B cell (primary cell): Measurements from ENCODE around the gene BZW1. TPM values are rescaled to one million over a fixed set of nuclear protein-coding genes. Genes with fewer than 3 reads are reported as not detected.

Experiments used
- ATAC-seq: fragments of 200-7000 bp; cut with Tn5 transposase; one replicate; pipeline ENCODE4 v1.10.0; 2021; ENCODE audit warnings: low read depth, mild to moderate bottlenecking, moderate number of reproducible peaks, moderate library complexity
- CTCF ChIA-PET: fragments of 350-600 bp; sonication (Branson Sonifier 250); formaldehyde crosslinking; loops from one replicate; lab custom pipeline; 2021; ENCODE audit warnings: antibody characterized with exemption, inconsistent platforms; lab: Charles Lee
- POLR2A ChIA-PET: fragments of 350-600 bp; sonication (Branson Sonifier 250); formaldehyde crosslinking; loops from one replicate; lab custom pipeline; 2021; ENCODE audit warnings: antibody characterized with exemption; lab: Charles Lee
- DNase-seq: peaks from one replicate; pipeline ENCODE4 v3.0.0; 2013
- H2AFZ ChIP-seq: 2 replicates; pipeline ENCODE4 v1.6.1; 2012; ENCODE audit warnings: mild to moderate bottlenecking, low read depth, low read length; ENCODE audit not compliant: insufficient read depth, poor library complexity, severe bottlenecking
- H3K27ac ChIP-seq, 2 donors: 1 replicate in 1 of 2; 2 replicates in 1 of 2; pipeline ENCODE4 v1.5.1; 2012 to 2013; ENCODE audit warnings: low read length in 2 of 2, mild to moderate bottlenecking in 2 of 2, moderate library complexity in 1 of 2
- H3K27me3 ChIP-seq, 4 experiments: fragments of 200-600 bp in 1 of 4; sonication (generic) in 1 of 4; replicated peaks in 1 of 4; 1 replicate in 2 of 4; 2 replicates in 2 of 4; pipeline versions ENCODE4 v1.6.1 to v1.7.0; 2013 to 2016; ENCODE audit warnings: low read length in 3 of 4, mild to moderate bottlenecking in 2 of 4, mixed read lengths in 1 of 4, moderate library complexity in 1 of 4; ENCODE audit not compliant: insufficient read depth in 4 of 4, control insufficient read depth in 3 of 4; ENCODE audit errors: control extremely low read depth in 1 of 4
- H3K36me3 ChIP-seq, 2 experiments: replicated peaks in 1 of 2; 1 replicate in 1 of 2; 2 replicates in 1 of 2; pipeline versions ENCODE4 v1.6.1 to v1.7.1; 2013; ENCODE audit warnings: low read length in 1 of 2; ENCODE audit not compliant: insufficient read depth in 2 of 2, control insufficient read depth in 1 of 2; ENCODE audit errors: control extremely low read depth in 1 of 2, extremely low read depth in 1 of 2
- H3K4me1 ChIP-seq, 2 donors: fragments of 200-600 bp in 1 of 2; sonication (generic) in 1 of 2; 1 replicate in 1 of 2; 2 replicates in 1 of 2; pipeline versions ENCODE4 v1.5.1 to v1.6.1; 2013 to 2017; ENCODE audit warnings: low read length in 2 of 2; ENCODE audit not compliant: control insufficient read depth in 2 of 2, insufficient read depth in 2 of 2
- H3K4me2 ChIP-seq: replicated peaks from 2 replicates; pipeline ENCODE3; 2012; ENCODE audit warnings: mild to moderate bottlenecking, low read depth, low read length; ENCODE audit not compliant: poor library complexity, severe bottlenecking
- H3K4me3 ChIP-seq, 5 experiments: fragments of 200-600 bp in 1 of 5; sonication (generic) in 1 of 5; 1 replicate in 3 of 5; 2 replicates in 2 of 5; pipeline versions ENCODE4 v1.5.1 to v1.7.0; 2011 to 2016; ENCODE audit warnings: low read length in 4 of 5, mild to moderate bottlenecking in 4 of 5, low read depth in 2 of 5, control low read depth in 1 of 5, moderate library complexity in 1 of 5; ENCODE audit not compliant: insufficient read depth in 1 of 5; ENCODE audit errors: control extremely low read depth in 1 of 5, extremely low read depth in 1 of 5
- H3K79me2 ChIP-seq: fragments of 200-600 bp; sonication (generic); one replicate; pipeline ENCODE4 v1.6.0; 2016; ENCODE audit warnings: low read length; ENCODE audit not compliant: control insufficient read depth, insufficient read depth
- H3K9ac ChIP-seq: fragments of 200-600 bp; sonication (generic); 2 replicates; pipeline ENCODE4 v1.6.1; 2017; ENCODE audit warnings: mild to moderate bottlenecking, low read length, moderate library complexity
- H3K9me3 ChIP-seq, 3 donors: one replicate each; pipeline versions ENCODE4 v1.6.1 to v1.7.1; 2013; ENCODE audit warnings: low read length in 2 of 3; ENCODE audit not compliant: control insufficient read depth in 2 of 3, insufficient read depth in 1 of 3; ENCODE audit errors: control extremely low read depth in 1 of 3
- H4K20me1 ChIP-seq: 2 replicates; pipeline ENCODE4 v1.6.0; 2012; ENCODE audit warnings: mild to moderate bottlenecking, low read length; ENCODE audit not compliant: insufficient read depth, control insufficient read depth, poor library complexity, severe bottlenecking
- H3K27ac Mint-ChIP-seq: one replicate; pipeline ENCODE4 v1.8.0; 2021; ENCODE audit warnings: mixed read lengths
- H3K27me3 Mint-ChIP-seq: one replicate; pipeline ENCODE4 v1.8.0; 2021; ENCODE audit warnings: mixed read lengths
- H3K4me1 Mint-ChIP-seq: one replicate; pipeline ENCODE4 v1.8.0; 2021; ENCODE audit warnings: mixed read lengths
- H3K4me3 Mint-ChIP-seq: one replicate; pipeline ENCODE4 v1.8.0; 2021; ENCODE audit warnings: mixed read lengths
- H3K9me3 Mint-ChIP-seq: one replicate; pipeline ENCODE4 v1.8.0; 2022; ENCODE audit warnings: mixed read lengths; ENCODE audit not compliant: insufficient read depth
- EZH2 ChIP-seq: IDR thresholded peaks from 2 replicates; pipeline ENCODE4 v1.6.1; 2012; ENCODE audit warnings: borderline replicate concordance, low read depth, mild to moderate bottlenecking, moderate library complexity, low read length; ENCODE audit not compliant: insufficient read depth, poor library complexity, severe bottlenecking
- WGBS: methylation state at CpG from one replicate; pipeline ENCODE4 v1.1.5; 2013; ENCODE audit warnings: missing lambda C conversion rate; ENCODE audit not compliant: insufficient coverage; 5-methylcytosine and 5-hydroxymethylcytosine counted together
- intact Hi-C: fragments of 100-400 bp; cut with micrococcal nuclease; formaldehyde crosslinking; loops from one replicate; pipeline ENCODE4 v1.10.0; 2022
- polyA plus RNA-seq: library from polyadenylated mRNA; depleted of rRNA; stranded (reverse); fragments of >200 nt; gene quantifications from 2 replicates; pipeline ENCODE4 v1.2.3, GENCODE V29; 2012
- total RNA-seq, 2 donors: library from RNA; stranded (reverse); fragments of 120-200 nt in 1 of 2; gene quantifications; 1 replicate in 1 of 2; 2 replicates in 1 of 2; pipeline versions ENCODE4 v1.2.3 to v1.2.4, GENCODE V29; 2013 to 2022
- TF ChIP-seq, protein P1 (sequence below): fragments of 200-600 bp; IDR thresholded peaks from one replicate; pipeline ENCODE4 v1.8.0; 2022; ENCODE audit warnings: antibody characterized with exemption, mild to moderate bottlenecking

Gene BZW1
- total and polyA plus RNA-seq, 2 donors (not counting 1 experiment from before 2014, with no cell fraction given), result 53.8 to 109 TPM

DNA sequence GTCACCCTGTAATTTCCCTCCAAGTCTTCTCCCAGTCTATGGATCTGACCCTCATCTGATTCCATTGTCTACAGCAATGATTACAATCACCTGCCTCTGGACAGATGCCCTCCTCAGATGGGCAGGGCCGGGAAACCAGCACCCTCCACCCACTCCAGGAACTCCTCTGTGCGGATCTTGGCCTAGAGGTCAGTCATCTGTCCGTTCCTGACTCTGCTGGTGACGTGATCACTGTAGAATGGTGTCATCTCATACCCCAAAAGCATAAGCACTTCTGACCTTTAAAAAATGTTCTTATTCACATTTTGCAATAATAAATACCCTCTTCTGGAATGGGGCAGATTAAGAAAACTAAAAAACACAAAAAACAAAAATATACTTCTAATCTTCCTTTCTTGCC, 29.5 kb upstream of the BZW1 start:
- H3K27me3 ChIP-seq, result peaks cover 0 to 4% (median 0%) of the 10 kb centered on the region in 4 experiments
- CTCF ChIA-PET, result no interaction called here
- H4K20me1 ChIP-seq, result no peaks in the 10 kb centered on the region
- TF ChIP-seq, protein P1, sequence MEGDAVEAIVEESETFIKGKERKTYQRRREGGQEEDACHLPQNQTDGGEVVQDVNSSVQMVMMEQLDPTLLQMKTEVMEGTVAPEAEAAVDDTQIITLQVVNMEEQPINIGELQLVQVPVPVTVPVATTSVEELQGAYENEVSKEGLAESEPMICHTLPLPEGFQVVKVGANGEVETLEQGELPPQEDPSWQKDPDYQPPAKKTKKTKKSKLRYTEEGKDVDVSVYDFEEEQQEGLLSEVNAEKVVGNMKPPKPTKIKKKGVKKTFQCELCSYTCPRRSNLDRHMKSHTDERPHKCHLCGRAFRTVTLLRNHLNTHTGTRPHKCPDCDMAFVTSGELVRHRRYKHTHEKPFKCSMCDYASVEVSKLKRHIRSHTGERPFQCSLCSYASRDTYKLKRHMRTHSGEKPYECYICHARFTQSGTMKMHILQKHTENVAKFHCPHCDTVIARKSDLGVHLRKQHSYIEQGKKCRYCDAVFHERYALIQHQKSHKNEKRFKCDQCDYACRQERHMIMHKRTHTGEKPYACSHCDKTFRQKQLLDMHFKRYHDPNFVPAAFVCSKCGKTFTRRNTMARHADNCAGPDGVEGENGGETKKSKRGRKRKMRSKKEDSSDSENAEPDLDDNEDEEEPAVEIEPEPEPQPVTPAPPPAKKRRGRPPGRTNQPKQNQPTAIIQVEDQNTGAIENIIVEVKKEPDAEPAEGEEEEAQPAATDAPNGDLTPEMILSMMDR, result no peak
- TF ChIP-seq EZH2, result no peak
- H2AFZ ChIP-seq, result no peak overlapping the region
- POLR2A ChIA-PET, result no interaction called here
- no peak for ATAC-seq
- no peaks in the 10 kb centered on the region for H3K4me1 ChIP-seq
- no peaks in the 10 kb centered on the region for H3K36me3 ChIP-seq
- intact Hi-C loops, result no loop called here
- H3K9me3 ChIP-seq, result no peaks in the 10 kb centered on the region
- H3K79me2 ChIP-seq, result no peaks in the 10 kb centered on the region
- H3K4me3 ChIP-seq, result no peak overlapping the region
- Mint-ChIP-seq H3K9me3 (no peaks in the 10 kb centered on the region), H3K4me1 (no peaks in the 10 kb centered on the region), H3K4me3 (no peak overlapping the region), H3K27me3 (peaks cover 12% of the 10 kb centered on the region), H3K27ac (no peak overlapping the region)
- H3K4me2 ChIP-seq, result no peak overlapping the region
- 82% methylated on average over 1 of the region's 4 CpGs for WGBS
- no peak overlapping the region for H3K9ac ChIP-seq
- no peak overlapping the region for H3K27ac ChIP-seq
- no peak for DNase-seq

DNA sequence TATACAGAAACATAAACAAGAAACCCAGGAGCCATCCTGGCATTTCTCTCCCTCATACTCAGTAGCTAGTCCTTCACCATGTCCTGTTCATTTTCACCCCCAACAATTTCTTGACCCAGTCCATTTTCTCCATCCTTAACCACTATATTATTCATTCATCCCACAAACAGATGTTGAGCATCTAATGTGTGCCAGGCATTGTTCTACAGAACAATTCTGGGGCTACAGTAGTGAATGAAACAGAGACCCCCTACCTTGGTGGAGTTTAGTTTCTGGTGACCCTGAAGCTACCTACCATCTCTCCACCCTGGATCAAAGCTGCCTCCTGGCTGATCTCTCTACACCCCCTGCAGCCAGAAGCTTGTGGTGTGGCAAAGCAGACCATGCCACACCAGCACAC, 27.5 kb upstream of the BZW1 start:
- CTCF ChIA-PET, result no interaction called here
- Mint-ChIP-seq H3K27me3 (peaks cover 19% of the 10 kb centered on the region), H3K4me3 (no peak overlapping the region)

More for the DNA sequence above, 27.5 kb upstream of the BZW1 start:
- Histone ChIP-seq H3K9ac (no peak overlapping the region), H3K4me3 (no peak overlapping the region), H2AFZ (no peak overlapping the region), H3K9me3 (no peaks in the 10 kb centered on the region), H3K4me1 (no peaks in the 10 kb centered on the region), H4K20me1 (no peaks in the 10 kb centered on the region), H3K79me2 (no peaks in the 10 kb centered on the region), H3K27me3 (peaks cover 0 to 4% (median 0%) of the 10 kb centered on the region in 4 experiments), H3K4me2 (no peak overlapping the region), H3K27ac (no peak overlapping the region), H3K36me3 (no peaks in the 10 kb centered on the region)
- H3K4me1 Mint-ChIP-seq, result no peaks in the 10 kb centered on the region
- H3K27ac Mint-ChIP-seq, result no peak overlapping the region
- TF ChIP-seq, protein P1, result no peak
- no peak for TF ChIP-seq EZH2
- POLR2A ChIA-PET, result no interaction called here
- ATAC-seq (no peak), DNase-seq (no peak)
- H3K9me3 Mint-ChIP-seq, result no peaks in the 10 kb centered on the region
- intact Hi-C loops, result no loop called here
